PC-3 (cell line): ENCODE results near the gene STX17.

Experiments
- CTCF ChIP-seq: fragments of 300-600 bp; sonication (generic); conservative IDR thresholded peaks from 2 replicates; pipeline ENCODE4 v1.5.1; 2017; ENCODE audit warnings: antibody characterized with exemption, low read depth, mild to moderate bottlenecking, low read length
- EZH2 ChIP-seq: fragments of 300-600 bp; sonication (generic); IDR thresholded peaks from one replicate; pipeline ENCODE4 v1.6.1; 2017; ENCODE audit warnings: antibody characterized with exemption, mild to moderate bottlenecking, low read length; ENCODE audit not compliant: unreplicated experiment
- EZH2phosphoT487 ChIP-seq: fragments of 300-600 bp; sonication (generic); IDR thresholded peaks from 2 replicates; pipeline ENCODE4 v1.6.1; 2018; ENCODE audit warnings: mild to moderate bottlenecking, antibody characterized with exemption, low read length, borderline replicate concordance

GRCh38 chr9:99896119-99896518 lies 10.3 kb upstream of the STX17 start:
- TF ChIP-seq CTCF: no peak
- TF ChIP-seq EZH2: no peak
- TF ChIP-seq EZH2phosphoT487: no peak
